ENCODE results near the gene FSTL1. TPM values are rescaled to one million over a fixed set of nuclear protein-coding genes. Genes with fewer than 3 reads are reported as not detected.

FSTL1 gene
- total RNA-seq, 1 donor from 2014 or later: 243 TPM

DNA sequence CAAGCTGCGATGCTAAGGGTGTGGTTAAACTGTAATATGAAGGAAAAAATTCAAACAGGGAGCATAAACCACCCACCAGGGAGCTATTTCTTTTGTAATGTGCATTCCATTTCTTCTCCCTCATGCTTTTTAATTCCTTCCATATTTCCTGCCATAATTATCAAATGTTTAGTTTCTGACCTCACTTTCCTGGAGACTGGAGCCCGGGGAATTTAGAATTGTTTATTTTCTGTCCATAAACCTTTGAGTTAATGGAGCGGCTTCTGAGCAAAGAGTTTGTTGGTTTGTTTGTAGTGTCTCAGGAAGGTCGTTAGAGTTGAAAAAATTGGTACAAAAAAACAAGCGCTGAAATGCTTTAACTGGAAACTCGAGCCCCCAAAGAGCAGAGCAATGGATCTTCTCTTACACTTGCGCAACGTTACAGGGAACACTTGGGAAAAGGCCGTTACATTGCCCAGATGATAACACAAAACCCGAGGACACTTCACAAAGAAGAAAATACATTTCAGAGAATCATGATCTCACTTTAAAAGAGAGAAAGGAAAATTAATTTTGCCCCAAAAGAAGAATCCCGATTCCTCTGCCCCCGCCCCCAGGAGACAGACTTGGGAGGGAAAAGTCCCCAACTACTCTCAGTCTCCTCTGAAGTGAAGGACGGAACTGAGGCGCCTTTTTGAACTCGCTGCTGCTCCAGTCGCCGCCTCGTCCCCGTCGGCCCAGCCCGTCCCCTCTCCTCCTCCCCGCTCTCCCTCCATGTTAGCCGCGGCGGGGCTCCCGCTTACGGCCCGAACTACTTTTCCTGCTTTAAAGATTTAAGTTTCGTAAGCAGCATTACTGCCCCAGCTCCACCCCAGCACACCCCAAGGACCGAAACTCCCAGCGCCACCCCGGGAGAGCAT lies 842 bp downstream of the FSTL1 start:
- Histone ChIP-seq H3K4me3 (peak overlapping the region; percentile 86), H3K9me3 (replicated peaks) (no peaks in the 10 kb centered on the region), H3K27me3 (ENCODE audit: low read depth) (no peaks in the 10 kb centered on the region), H3K36me3 (peaks cover 18% of the 10 kb centered on the region), H3K4me1 (peaks cover 68% of the 10 kb centered on the region), H3K27ac (replicated peaks) (peak overlapping the region; percentile 98)
- TF ChIP-seq, protein P1, sequence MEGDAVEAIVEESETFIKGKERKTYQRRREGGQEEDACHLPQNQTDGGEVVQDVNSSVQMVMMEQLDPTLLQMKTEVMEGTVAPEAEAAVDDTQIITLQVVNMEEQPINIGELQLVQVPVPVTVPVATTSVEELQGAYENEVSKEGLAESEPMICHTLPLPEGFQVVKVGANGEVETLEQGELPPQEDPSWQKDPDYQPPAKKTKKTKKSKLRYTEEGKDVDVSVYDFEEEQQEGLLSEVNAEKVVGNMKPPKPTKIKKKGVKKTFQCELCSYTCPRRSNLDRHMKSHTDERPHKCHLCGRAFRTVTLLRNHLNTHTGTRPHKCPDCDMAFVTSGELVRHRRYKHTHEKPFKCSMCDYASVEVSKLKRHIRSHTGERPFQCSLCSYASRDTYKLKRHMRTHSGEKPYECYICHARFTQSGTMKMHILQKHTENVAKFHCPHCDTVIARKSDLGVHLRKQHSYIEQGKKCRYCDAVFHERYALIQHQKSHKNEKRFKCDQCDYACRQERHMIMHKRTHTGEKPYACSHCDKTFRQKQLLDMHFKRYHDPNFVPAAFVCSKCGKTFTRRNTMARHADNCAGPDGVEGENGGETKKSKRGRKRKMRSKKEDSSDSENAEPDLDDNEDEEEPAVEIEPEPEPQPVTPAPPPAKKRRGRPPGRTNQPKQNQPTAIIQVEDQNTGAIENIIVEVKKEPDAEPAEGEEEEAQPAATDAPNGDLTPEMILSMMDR (IDR thresholded peaks at IDR 0.05; ENCODE audit: borderline replicate concordance): no peak
- DNase-seq: peak; percentile 40
- intact Hi-C loops (cut with micrococcal nuclease): no loop called here

DNA sequence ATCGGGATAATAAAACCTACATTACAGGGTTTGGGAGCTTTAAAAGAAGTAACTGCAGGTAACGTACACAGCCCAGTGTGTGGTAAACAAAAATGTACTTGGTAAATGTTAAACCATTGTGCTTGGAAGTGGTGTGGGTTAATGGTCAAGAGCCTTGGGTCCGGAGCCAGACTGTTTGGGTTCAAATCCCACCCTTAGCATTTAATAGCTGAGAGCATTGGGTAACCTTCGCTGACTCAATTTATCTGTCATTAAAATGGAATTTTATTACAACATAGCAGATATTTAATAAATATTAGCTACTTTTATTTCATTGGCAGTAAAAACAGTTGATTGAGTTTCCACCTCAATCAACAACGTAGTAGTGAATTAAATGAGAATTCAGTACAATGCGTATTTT lies 1.5 kb downstream of the FSTL1 start:
- DNase-seq: no peak
- intact Hi-C loops (cut with micrococcal nuclease): no loop called here
- TF ChIP-seq, protein P1 (IDR thresholded peaks at IDR 0.05; ENCODE audit: borderline replicate concordance): no peak

DNA sequence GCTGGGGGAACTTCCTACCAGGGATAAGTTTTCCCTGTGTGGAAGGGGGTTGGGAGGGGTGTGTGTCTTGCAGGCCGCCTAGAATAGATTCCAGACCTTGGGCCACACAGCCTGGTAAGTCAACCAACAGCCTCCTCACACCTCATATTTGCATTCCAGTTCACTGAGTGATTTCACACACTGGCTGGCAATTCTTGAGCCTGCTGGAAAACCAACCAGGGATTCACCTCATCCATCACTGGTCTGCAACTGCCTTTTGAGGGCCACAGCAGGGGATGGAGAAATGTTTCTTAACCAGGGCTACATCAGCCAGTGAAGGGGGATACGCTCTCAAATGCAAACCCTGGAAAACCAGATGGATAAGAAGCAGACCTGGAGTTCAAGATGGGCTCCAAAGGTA lies 2.0 kb downstream of the FSTL1 start:
- intact Hi-C loops (cut with micrococcal nuclease): no loop called here

More for the DNA sequence above, 1.5 kb downstream of the FSTL1 start:
- Histone ChIP-seq H3K36me3 (peaks cover 18% of the 10 kb centered on the region), H3K27ac (replicated peaks) (peak overlapping the region; percentile 98), H3K9me3 (replicated peaks) (no peaks in the 10 kb centered on the region), H3K27me3 (ENCODE audit: low read depth) (no peaks in the 10 kb centered on the region), H3K4me3 (peak overlapping the region; percentile 86), H3K4me1 (peaks cover 75% of the 10 kb centered on the region)

DNA sequence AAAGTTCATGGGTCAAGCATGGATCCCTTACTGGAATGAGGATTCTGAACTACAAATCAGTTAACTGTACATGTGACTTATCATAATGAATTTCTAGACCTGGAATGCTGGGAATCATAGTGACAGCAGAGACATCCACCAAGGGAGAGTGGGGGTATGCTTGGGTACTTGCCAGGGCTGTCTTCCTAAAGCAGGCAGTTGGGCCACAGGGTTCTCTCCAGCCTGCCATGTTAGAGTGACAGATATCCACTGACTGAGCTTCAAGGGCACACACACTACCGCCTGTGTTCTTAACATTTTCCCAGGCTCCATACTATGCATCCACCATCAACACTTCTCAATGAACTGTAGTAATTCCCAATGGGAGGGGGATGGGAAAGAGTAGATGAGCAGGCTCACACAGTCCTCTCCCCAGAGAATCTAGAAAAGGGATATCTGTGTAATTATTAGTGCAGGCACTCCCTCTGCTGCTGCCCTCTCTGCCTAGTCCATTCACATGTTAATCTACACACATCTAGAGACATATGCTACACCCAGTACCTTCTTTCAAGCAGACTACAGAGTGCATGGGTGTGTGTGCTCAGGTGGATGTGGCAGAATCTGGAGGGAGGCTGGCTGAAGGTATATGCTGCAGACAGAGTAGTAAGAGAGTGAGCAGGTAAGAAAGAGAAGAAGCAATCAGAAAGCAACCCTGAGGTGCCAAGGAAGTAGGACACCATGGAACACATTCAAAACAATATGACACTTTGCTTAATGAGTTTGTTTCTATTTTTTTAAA lies 3.7 kb downstream of the FSTL1 start:
- TF ChIP-seq, protein P1 (IDR thresholded peaks at IDR 0.05; ENCODE audit: borderline replicate concordance): no peak
- peak overlapping the region; percentile 98 for H3K27ac ChIP-seq (replicated peaks)
- intact Hi-C loops (cut with micrococcal nuclease): no loop called here
- peaks cover 94% of the 10 kb centered on the region for H3K4me1 ChIP-seq
- H3K36me3 ChIP-seq: peaks cover 18% of the 10 kb centered on the region
- DNase-seq: no peak
- H3K9me3 ChIP-seq (replicated peaks): no peaks in the 10 kb centered on the region
- H3K27me3 ChIP-seq (ENCODE audit: low read depth): no peaks in the 10 kb centered on the region
- H3K4me3 ChIP-seq: peak overlapping the region; percentile 86

More for the DNA sequence above, 2.0 kb downstream of the FSTL1 start:
- Histone ChIP-seq H3K9me3 (replicated peaks) (no peaks in the 10 kb centered on the region), H3K36me3 (peaks cover 18% of the 10 kb centered on the region), H3K4me3 (peak overlapping the region; percentile 86), H3K4me1 (peaks cover 80% of the 10 kb centered on the region), H3K27ac (replicated peaks) (peak overlapping the region; percentile 98), H3K27me3 (ENCODE audit: low read depth) (no peaks in the 10 kb centered on the region)
- TF ChIP-seq, protein P1 (IDR thresholded peaks at IDR 0.05; ENCODE audit: borderline replicate concordance): no peak
- no peak for DNase-seq

DNA sequence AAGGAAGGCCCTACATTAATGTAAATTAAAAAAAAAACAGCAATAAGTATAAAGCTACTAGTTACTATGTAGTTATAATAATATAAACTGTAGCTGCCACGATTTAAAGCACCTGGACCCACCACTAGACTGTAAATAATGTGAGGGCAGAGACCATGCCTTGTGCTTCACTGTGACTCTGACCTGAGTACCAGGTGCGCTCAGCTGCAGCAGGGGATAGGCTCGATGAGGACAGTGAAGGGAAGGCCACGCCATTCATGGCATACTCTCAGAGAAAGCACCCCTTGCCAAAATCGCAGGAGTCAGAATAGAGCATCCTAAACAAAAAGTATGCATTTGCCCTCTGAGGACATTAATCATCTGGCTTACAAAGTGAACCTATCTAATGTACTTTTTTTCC lies 5.1 kb downstream of the FSTL1 start:
- TF ChIP-seq, protein P1 (IDR thresholded peaks at IDR 0.05; ENCODE audit: borderline replicate concordance): no peak
- H3K27me3 ChIP-seq (ENCODE audit: low read depth): no peaks in the 10 kb centered on the region
- peak overlapping the region; percentile 98 for H3K27ac ChIP-seq (replicated peaks)
- H3K36me3 ChIP-seq: peaks cover 25% of the 10 kb centered on the region
- no peaks in the 10 kb centered on the region for H3K9me3 ChIP-seq (replicated peaks)
- DNase-seq: no peak
- peaks cover 98% of the 10 kb centered on the region for H3K4me1 ChIP-seq
- H3K4me3 ChIP-seq: peak overlapping the region; percentile 86
- intact Hi-C loops (cut with micrococcal nuclease): no loop called here
